ENCODE data around the gene ARID5A.

GRCh38 chr2:96530474-96531357, 5.8 kb upstream of the ARID5A start:
- TF ChIP-seq MAX (IDR thresholded peaks at IDR 0.05) = no peak
- TF ChIP-seq CTCF (CRISPR knock-in tag; IDR thresholded peaks at IDR 0.05) = no peak
- TF ChIP-seq ETV6 (CRISPR knock-in tag; conservative IDR thresholded peaks at IDR 0.05) = no peak
- no peak for TF ChIP-seq ZFX (CRISPR knock-in tag; IDR thresholded peaks at IDR 0.05; ENCODE audit: low read depth)
- TF ChIP-seq ZSCAN21 (CRISPR knock-in tag; IDR thresholded peaks at IDR 0.05; ENCODE audit: borderline replicate concordance) = no peak
- TF ChIP-seq GMEB1 (CRISPR knock-in tag; IDR thresholded peaks at IDR 0.05; ENCODE audit: borderline replicate concordance) = no peak
- no peak for TF ChIP-seq EP300 (IDR thresholded peaks at IDR 0.05; ENCODE audit: low read depth in 2 of 2, low read length in 2 of 2)
- no peak for TF ChIP-seq EP300 (CRISPR knock-in tag; IDR thresholded peaks at IDR 0.05; ENCODE audit: borderline replicate concordance)
- TF ChIP-seq HMGXB4 (CRISPR knock-in tag; IDR thresholded peaks at IDR 0.05; ENCODE audit: borderline replicate concordance in 1 of 2, low read depth in 1 of 2) = no peak
- TF ChIP-seq POLR2A (IDR thresholded peaks at IDR 0.05; ENCODE audit: insufficient read depth in 1 of 2, low read depth in 2 of 2, low read length in 2 of 2) = no peak
- no peak for TF ChIP-seq ATF2 (CRISPR knock-in tag; IDR thresholded peaks at IDR 0.05)
- no peak for TF ChIP-seq ZNF510 (CRISPR knock-in tag; IDR thresholded peaks at IDR 0.05; ENCODE audit: low read depth)
